ENCODE data around the gene PRPF31. TPM values are rescaled to one million over a fixed set of nuclear protein-coding genes. Genes with fewer than 3 reads are reported as not detected.
"Not testable (repeated sequence)": the region's sequence is repeated elsewhere in the genome, so short reads cannot be mapped to it uniquely, and the experiment has no call there.

PRPF31 gene
- total RNA-seq, 4 donors from 2014 or later: 37.7 to 67.5 (median 42.9) TPM

DNA sequence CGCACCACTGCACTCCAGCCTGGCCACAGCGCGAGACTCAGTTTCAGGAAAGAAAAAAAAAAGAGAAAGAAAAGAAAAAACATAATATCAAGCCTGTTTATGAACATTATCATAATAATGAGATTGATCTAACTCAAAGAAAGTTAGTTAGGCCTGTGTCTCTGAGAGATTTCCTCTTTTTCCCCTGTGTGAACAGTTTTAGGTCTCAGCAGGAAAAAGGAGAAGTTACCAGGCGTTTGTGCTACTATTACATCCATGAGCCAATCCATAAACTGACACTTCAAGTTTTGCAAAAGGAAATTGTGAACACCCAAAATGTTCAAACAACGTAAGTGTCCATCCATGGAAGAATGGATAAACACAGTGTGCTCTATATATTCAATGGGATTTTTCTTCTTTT is 38.2 kb upstream of the PRPF31 start:
- Histone ChIP-seq H3K4me1 (no peaks in the 10 kb centered on the region), H3K9me3 (peaks cover 0 to 32% (median 0%) of the 10 kb centered on the region in 4 donors), H3K27ac (no peak overlapping the region), H3K4me3 (no peak overlapping the region), H3K27me3 (no peaks in the 10 kb centered on the region), H3K36me3 (no peaks in the 10 kb centered on the region)
- 79 to 84% methylated on average over 5 of the region's 5 CpGs for WGBS, 2 donors
- no peak for DNase-seq (ENCODE audit: low spot score in 2 of 2)
- TF ChIP-seq, protein P1, sequence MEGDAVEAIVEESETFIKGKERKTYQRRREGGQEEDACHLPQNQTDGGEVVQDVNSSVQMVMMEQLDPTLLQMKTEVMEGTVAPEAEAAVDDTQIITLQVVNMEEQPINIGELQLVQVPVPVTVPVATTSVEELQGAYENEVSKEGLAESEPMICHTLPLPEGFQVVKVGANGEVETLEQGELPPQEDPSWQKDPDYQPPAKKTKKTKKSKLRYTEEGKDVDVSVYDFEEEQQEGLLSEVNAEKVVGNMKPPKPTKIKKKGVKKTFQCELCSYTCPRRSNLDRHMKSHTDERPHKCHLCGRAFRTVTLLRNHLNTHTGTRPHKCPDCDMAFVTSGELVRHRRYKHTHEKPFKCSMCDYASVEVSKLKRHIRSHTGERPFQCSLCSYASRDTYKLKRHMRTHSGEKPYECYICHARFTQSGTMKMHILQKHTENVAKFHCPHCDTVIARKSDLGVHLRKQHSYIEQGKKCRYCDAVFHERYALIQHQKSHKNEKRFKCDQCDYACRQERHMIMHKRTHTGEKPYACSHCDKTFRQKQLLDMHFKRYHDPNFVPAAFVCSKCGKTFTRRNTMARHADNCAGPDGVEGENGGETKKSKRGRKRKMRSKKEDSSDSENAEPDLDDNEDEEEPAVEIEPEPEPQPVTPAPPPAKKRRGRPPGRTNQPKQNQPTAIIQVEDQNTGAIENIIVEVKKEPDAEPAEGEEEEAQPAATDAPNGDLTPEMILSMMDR (IDR thresholded peaks at IDR 0.05): no peak
- TF ChIP-seq POLR2A (IDR thresholded peaks at IDR 0.05) (no peak), EP300 (IDR thresholded peaks at IDR 0.05) (no peak)

DNA sequence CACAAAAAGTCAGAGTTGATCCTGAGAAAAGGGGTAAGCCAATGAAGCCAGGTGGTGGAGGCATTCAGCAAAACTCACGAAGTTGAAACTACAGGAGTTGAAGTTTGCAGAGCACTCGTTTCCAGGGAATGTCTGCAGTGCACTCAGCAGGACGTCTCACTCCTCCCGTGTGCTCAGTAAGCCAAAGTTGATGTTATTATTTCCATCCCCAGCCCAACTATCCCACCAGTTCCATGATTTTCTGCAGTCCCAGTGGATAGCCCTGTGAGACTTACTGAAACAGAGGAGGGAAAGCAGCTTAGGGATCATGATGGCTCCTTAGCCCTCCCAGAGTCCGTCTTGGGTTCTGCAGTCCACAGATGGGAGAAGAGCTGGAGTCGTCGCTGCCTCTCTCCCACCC is 34.5 kb upstream of the PRPF31 start, which contains the start of gene TARM1:
TARM1 (minus strand) TSS at position 334 of the 400 bp plus-strand sequence; CDS start at position 309, 25 bp downstream.
- Histone ChIP-seq H3K4me1 (no peaks in the 10 kb centered on the region), H3K9me3 (peaks cover 0 to 38% (median 1%) of the 10 kb centered on the region in 4 donors), H3K36me3 (no peaks in the 10 kb centered on the region), H3K4me3 (no peak within 1 kb of the TSS), H3K27ac (no peak within 1 kb of the TSS), H3K27me3 (no peaks in the 10 kb centered on the region)
- TF ChIP-seq EP300 (IDR thresholded peaks at IDR 0.05) (no peak), POLR2A (IDR thresholded peaks at IDR 0.05) (no peak)
- TF ChIP-seq, protein P1 (IDR thresholded peaks at IDR 0.05): no peak
- DNase-seq (ENCODE audit: low spot score in 2 of 2): no peak
- 74 to 79% methylated on average over 7 of the region's 7 CpGs for WGBS, 2 donors

DNA sequence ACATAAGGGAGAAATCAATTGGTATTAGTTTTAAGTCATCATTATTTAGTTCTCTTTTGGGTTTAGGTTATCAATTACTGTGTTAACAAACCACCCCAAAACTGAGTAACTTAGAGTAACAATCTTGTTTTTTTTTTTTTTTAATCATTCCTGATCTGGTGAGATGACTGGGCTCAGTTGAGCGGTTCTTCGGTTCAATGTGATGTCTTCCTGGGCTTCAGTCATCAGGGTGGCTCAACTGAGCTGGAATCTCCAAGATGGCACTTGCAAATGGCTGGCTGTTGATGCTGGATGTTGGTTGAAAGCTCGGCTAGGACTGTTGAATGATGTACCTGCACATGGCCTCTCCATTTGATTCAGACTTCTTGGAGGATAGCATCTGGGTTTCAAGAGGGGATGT is 31.1 kb upstream of the PRPF31 start:
- Histone ChIP-seq H3K4me1 (no peaks in the 10 kb centered on the region), H3K27ac (no peak overlapping the region), H3K27me3 (no peaks in the 10 kb centered on the region), H3K36me3 (no peaks in the 10 kb centered on the region), H3K4me3 (no peak overlapping the region), H3K9me3 (peaks cover 0 to 33% (median 1%) of the 10 kb centered on the region in 4 donors)
- TF ChIP-seq, protein P1 (IDR thresholded peaks at IDR 0.05): no peak
- TF ChIP-seq EP300 (IDR thresholded peaks at IDR 0.05) (no peak), POLR2A (IDR thresholded peaks at IDR 0.05) (no peak)
- DNase-seq (ENCODE audit: low spot score in 2 of 2): no peak
- 80 to 89% methylated on average over 3 of the region's 3 CpGs for WGBS, 2 donors

DNA sequence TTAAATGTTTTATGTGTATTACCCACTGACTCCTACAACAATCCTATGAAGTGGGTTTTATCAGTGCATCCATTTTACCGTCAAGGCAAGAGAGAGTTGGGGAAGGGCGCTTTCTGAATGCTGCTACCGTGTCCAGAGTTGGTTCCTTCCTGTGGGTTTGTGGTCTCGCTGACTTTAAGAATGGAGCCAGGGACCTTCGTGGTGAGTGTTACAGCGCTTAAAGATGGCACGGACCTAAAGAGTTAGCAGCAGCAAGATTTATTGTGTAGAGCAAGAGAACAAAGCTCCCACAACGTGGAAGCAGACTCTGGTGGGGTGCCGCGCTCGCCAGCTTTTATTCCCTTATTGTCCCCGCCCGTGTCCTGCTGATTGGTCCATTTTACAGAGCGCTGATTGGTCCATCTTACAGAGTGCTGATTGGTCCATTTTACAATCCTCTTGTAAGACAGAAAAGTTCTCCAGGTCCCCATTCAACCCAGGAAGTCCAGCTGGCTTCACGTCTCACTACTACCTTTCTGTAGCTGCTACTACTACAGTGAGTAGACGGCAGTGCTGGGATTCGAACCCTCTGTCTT is 21.0 kb upstream of the PRPF31 start:
- Histone ChIP-seq H3K36me3 (no peaks in the 10 kb centered on the region), H3K4me1 (peaks cover 0 to 10% (median 6%) of the 10 kb centered on the region in 4 donors), H3K9me3 (no peaks in the 10 kb centered on the region), H3K27ac (no peak overlapping the region), H3K27me3 (peaks cover 0 to 32% of the 10 kb centered on the region in 2 donors), H3K4me3 (no peak overlapping the region)
- TF ChIP-seq, protein P1 (IDR thresholded peaks at IDR 0.05): no peak
- WGBS, 2 donors: 80 to 84% methylated on average over 17 of the region's 17 CpGs
- no peak for DNase-seq (ENCODE audit: low spot score in 2 of 2)

DNA sequence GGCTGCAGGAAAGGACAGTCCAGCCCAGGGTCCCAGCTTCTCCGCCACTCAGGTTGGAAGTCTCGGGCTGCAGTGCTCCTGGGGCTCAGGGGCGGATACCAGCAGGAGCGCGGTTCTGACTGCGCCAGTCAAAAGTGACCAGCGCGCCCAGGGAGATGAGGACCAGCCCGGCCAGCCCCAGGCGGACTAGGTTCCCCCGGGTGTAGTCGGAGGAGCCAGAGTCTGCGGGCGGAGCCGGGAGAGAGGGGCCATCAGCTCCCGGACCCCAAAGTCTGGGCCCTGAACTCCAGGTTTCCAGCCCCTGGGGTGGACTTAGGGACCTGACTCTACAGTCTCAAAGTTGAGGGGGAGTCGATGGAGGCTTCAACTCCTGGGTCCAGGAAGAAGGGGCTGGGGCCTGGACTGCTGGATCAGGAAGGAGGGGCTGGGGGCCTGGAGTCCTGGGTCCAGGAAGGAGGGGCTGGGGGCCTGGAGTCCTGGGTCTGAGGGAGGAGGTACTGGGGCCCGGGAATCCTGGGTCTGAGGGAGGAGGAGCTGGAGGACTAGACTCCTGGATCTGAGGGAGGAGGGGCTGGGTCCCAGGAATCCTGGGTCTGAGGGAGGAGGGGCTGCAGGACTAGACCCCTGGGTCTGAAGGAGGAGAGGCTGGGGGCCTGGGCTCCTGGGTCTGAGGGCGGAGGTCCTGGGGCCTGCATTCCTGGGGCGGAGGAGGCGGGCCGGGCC is 20.3 kb upstream of the PRPF31 start:
- TF ChIP-seq EP300 (IDR thresholded peaks at IDR 0.05) (no peak), POLR2A (IDR thresholded peaks at IDR 0.05) (no peak)
- TF ChIP-seq, protein P1 (IDR thresholded peaks at IDR 0.05): no peak
- Histone ChIP-seq H3K36me3 (no peaks in the 10 kb centered on the region), H3K27ac (peak overlapping the region in 1 of 4 donors; percentile 50), H3K4me3 (peak overlapping the region in 2 of 4 donors; percentile 43 to 51), H3K9me3 (no peaks in the 10 kb centered on the region), H3K27me3 (peaks cover 0 to 32% of the 10 kb centered on the region in 2 donors), H3K4me1 (peaks cover 0 to 10% (median 6%) of the 10 kb centered on the region in 4 donors)
- DNase-seq (ENCODE audit: low spot score in 2 of 2): no peak
- 56 to 71% methylated on average over 14 to 22 of the region's 22 CpGs for WGBS, 2 donors

DNA sequence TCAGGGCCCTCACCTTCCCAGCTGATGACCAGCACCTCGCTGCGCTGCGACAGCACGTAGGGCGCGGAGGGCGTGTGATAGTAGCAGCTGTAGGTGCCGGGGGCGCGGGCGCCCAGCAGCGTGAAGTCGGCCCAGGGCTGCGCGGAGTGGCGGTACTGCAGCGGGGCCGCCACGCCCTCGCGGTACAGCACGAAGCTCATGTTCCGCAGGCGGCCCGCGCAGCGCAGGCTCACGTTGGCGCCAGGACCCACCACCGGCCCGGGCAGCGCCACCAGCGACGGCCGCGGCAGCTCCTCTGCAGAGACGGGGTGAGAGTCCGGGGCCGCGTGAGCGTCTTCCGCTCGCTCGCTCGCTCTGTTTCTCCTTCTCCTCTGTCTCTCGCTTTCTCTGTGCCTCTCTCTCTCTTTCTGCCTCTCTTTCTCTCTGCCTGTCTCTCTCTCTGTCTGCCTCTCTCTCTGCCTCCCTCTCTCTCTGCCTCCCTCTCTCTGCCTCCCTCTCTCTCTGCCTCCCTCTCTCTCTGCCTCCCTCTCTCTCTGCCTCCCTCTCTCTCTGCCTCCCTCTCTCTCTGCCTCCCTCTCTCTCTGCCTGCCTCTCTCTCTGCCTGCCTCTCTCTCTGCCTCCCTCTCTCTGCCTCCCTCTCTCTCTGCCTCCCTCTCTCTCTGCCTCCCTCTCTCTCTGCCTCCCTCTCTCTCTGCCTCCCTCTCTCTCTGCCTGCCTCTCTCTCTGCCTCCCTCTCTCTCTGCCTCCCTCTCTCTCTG is 19.5 kb upstream of the PRPF31 start:
- Histone ChIP-seq H3K27ac (peak overlapping the region in 1 of 4 donors; percentile 70), H3K27me3 (peaks cover 0 to 32% of the 10 kb centered on the region in 2 donors), H3K4me1 (peaks cover 0 to 10% (median 6%) of the 10 kb centered on the region in 4 donors), H3K4me3 (peak overlapping the region in 2 of 4 donors; percentile 43 to 51)
- not testable (repeated sequence) for H3K9me3 ChIP-seq; H3K36me3 ChIP-seq; DNase-seq (ENCODE audit: low spot score in 2 of 2)
- WGBS, 2 donors: 1% methylated on average over 37 to 46 of the region's 46 CpGs
